GM12878 (cell line): ENCODE measurements around the gene ZC3H7B. TPM values are rescaled to one million over a fixed set of nuclear protein-coding genes. Genes with fewer than 3 reads are reported as not detected.

Experiments used
- ATAC-seq: fragments of 200-7000 bp; cut with Tn5 transposase; 3 replicates; pipeline ENCODE4 v1.9.1; 2020; ENCODE audit warnings: mild to moderate bottlenecking, moderate library complexity
- BruUV-seq: library from RNA; stranded (reverse); fragments of 400-500 nt; replicated peaks from 2 replicates; lab custom pipeline; 2021; lab: Mats Ljungman, UMichigan
- CTCF ChIA-PET: fragments of 300-600 bp; sonication (Branson Sonifier 250); formaldehyde crosslinking; extraction: SDS; loops from one replicate; lab custom pipeline; 2021; ENCODE audit warnings: inconsistent platforms; lab: Yijun Ruan, JAX
- POLR2A ChIA-PET: fragments of 350-600 bp; formaldehyde crosslinking; extraction: SDS; loops from one replicate; lab custom pipeline; 2021; ENCODE audit warnings: inconsistent platforms; lab: Charles Lee
- RAD21 ChIA-PET: fragments of 300-600 bp; sonication (Branson Sonifier 250); formaldehyde crosslinking; loops from one replicate; lab custom pipeline; 2023; ENCODE audit warnings: antibody characterized with exemption; ENCODE audit not compliant: unreplicated experiment; lab: Charles Lee
- SMC1A ChIA-PET: fragments of 300-600 bp; sonication (Branson Sonifier 250); formaldehyde crosslinking; loops from one replicate; lab custom pipeline; 2023; ENCODE audit not compliant: unreplicated experiment, uncharacterized antibody; lab: Charles Lee
- DNase-seq: peaks from one replicate; pipeline ENCODE4 v3.0.0-alpha.2; 2011; ENCODE audit warnings: low read depth, low spot score
- FAIRE-seq: peaks from 3 replicates; lab custom pipeline; 2011; peaks lifted over from hg19 to GRCh38; lab: Jason Lieb, UNC
- H2AFZ ChIP-seq: 2 replicates; pipeline ENCODE4 v1.6.0; 2011; ENCODE audit warnings: low read depth, low read length, control low read depth; ENCODE audit not compliant: control insufficient read depth
- H3K27ac ChIP-seq: 2 replicates; pipeline ENCODE4 v1.5.1; 2011; ENCODE audit warnings: control low read depth; ENCODE audit not compliant: control insufficient read depth, insufficient read depth
- H3K27me3 ChIP-seq, 2 experiments: replicated peaks in 1 of 2; 2 replicates each; pipeline versions ENCODE4 v1.6.0 to v1.6.1; 2011; ENCODE audit warnings: low read length in 1 of 2; ENCODE audit not compliant: control insufficient read depth in 2 of 2, insufficient read depth in 2 of 2
- H3K36me3 ChIP-seq, 2 experiments: 2 replicates each; pipeline ENCODE4 v1.5.1; 2011; ENCODE audit warnings: low read length in 1 of 2; ENCODE audit not compliant: control insufficient read depth in 2 of 2, insufficient read depth in 2 of 2
- H3K4me1 ChIP-seq: 2 replicates; pipeline ENCODE4 v1.6.1; 2011; ENCODE audit warnings: mild to moderate bottlenecking, low read length, moderate library complexity, mixed read lengths; ENCODE audit not compliant: control insufficient read depth, insufficient read depth
- H3K4me2 ChIP-seq: 2 replicates; pipeline ENCODE4 v1.6.0; 2011; ENCODE audit warnings: control low read depth; ENCODE audit not compliant: control insufficient read depth, insufficient read depth
- H3K4me3 ChIP-seq: fragments of 200-600 bp; sonication (generic); 2 replicates; pipeline ENCODE4 v1.5.1; 2016
- H3K79me2 ChIP-seq: 2 replicates; pipeline ENCODE4 v1.6.0; 2011; ENCODE audit warnings: low read length; ENCODE audit not compliant: control insufficient read depth, insufficient read depth
- H3K9ac ChIP-seq: 2 replicates; pipeline ENCODE4 v1.8.0; 2011; ENCODE audit warnings: low read length, control low read depth, mixed read lengths; ENCODE audit not compliant: control insufficient read depth, insufficient read depth
- H3K9me3 ChIP-seq: replicated peaks from 3 replicates; pipeline ENCODE4 v1.5.1; 2011; ENCODE audit warnings: mild to moderate bottlenecking, low read length; ENCODE audit not compliant: control insufficient read depth, insufficient read depth
- H4K20me1 ChIP-seq: 2 replicates; pipeline ENCODE4 v1.6.0; 2011; ENCODE audit not compliant: control insufficient read depth, insufficient read depth
- BHLHE40 ChIP-seq, 2 experiments: fragments of 450-650 bp in 1 of 2; IDR thresholded peaks; 2 replicates each; pipeline ENCODE4 v1.6.1; 2011 to 2017; ENCODE audit warnings: low read depth in 2 of 2, borderline replicate concordance in 1 of 2, improper control_type of control experiment in 1 of 2, low read length in 1 of 2, mild to moderate bottlenecking in 1 of 2
- CBFB ChIP-seq: IDR thresholded peaks from 2 replicates; pipeline ENCODE4 v1.6.1; 2016; ENCODE audit warnings: antibody characterized with exemption, low read depth
- ESRRA ChIP-seq: IDR thresholded peaks from 2 replicates; pipeline ENCODE4 v1.6.1; 2012; ENCODE audit warnings: mild to moderate bottlenecking, low read length, improper control_type of control experiment
- GABPA ChIP-seq: IDR thresholded peaks from 2 replicates; pipeline ENCODE4 v1.6.1; 2014; ENCODE audit warnings: antibody characterized with exemption, low read depth, mild to moderate bottlenecking, inconsistent platforms
- HDAC6 ChIP-seq: fragments of 200-600 bp; sonication (generic); IDR thresholded peaks from one replicate; pipeline ENCODE4 v1.8.0; 2017; ENCODE audit warnings: antibody characterized with exemption; ENCODE audit not compliant: unreplicated experiment
- HSF1 ChIP-seq: fragments of 150-350 bp; IDR thresholded peaks from 2 replicates; pipeline ENCODE4 v1.6.1; 2014; ENCODE audit warnings: mild to moderate bottlenecking, low read depth, low read length
- MTA2 ChIP-seq: fragments of 450-650 bp; IDR thresholded peaks from 2 replicates; pipeline ENCODE4 v1.6.1; 2016; ENCODE audit warnings: low read depth, mild to moderate bottlenecking, moderate library complexity
- RBBP5 ChIP-seq: fragments of 200-600 bp; sonication (generic); conservative IDR thresholded peaks from 2 replicates; pipeline ENCODE4 v1.6.1; 2016
- SMAD5 ChIP-seq: IDR thresholded peaks from 2 replicates; pipeline ENCODE4 v1.6.1; 2016; ENCODE audit warnings: antibody characterized with exemption, low read depth
- SMARCA5 ChIP-seq: fragments of 450-650 bp; IDR thresholded peaks from 2 replicates; pipeline ENCODE4 v1.6.1; 2017; ENCODE audit warnings: mild to moderate bottlenecking
- TBL1XR1 ChIP-seq: IDR thresholded peaks from 2 replicates; pipeline ENCODE4 v1.6.1; 2012; ENCODE audit warnings: low read depth, low read length, improper control_type of control experiment
- TCF3 ChIP-seq: IDR thresholded peaks from 2 replicates; pipeline ENCODE4 v1.6.1; 2012; ENCODE audit warnings: low read depth, mild to moderate bottlenecking, low read length, borderline replicate concordance; ENCODE audit not compliant: insufficient read depth
- ZNF274 ChIP-seq: IDR thresholded peaks from one replicate; pipeline ENCODE4 v1.8.0; 2011; ENCODE audit not compliant: insufficient read length, insufficient read depth
- ZNF622 ChIP-seq: fragments of 450-650 bp; IDR thresholded peaks from 2 replicates; pipeline ENCODE4 v1.6.1; 2017; ENCODE audit warnings: mild to moderate bottlenecking, inconsistent platforms
- WGBS: methylation state at CpG from one replicate; pipeline ENCODE4 v1.1.6; 2016; ENCODE audit warnings: low lambda C conversion rate; ENCODE audit not compliant: insufficient replicate concordance, insufficient coverage; ENCODE audit errors: missing lambda C conversion rate; 5-methylcytosine and 5-hydroxymethylcytosine counted together
- in situ Hi-C: fragments of 300-500 bp; cut with MboI; formaldehyde crosslinking; loops from 9 replicates; pipeline ENCODE4 v1.14.3; 2018; ENCODE audit warnings: mixed read lengths
- intact Hi-C: fragments of 100-400 bp; cut with micrococcal nuclease; formaldehyde crosslinking; loops from one replicate; pipeline ENCODE4 v1.14.2; 2022; ENCODE audit not compliant: unreplicated experiment
- polyA plus RNA-seq, 11 experiments: library from polyadenylated mRNA; depleted of rRNA in 4 of 11; unstranded in 6 of 11; stranded (reverse) in 5 of 11; fragments of >200 nt; fragmentation: Nextera tagmentation in 4 of 11; fragmentation: Illumina TruSeq in 1 of 11; extraction: Ambion mirVana in 4 of 11; extraction: Trizol in 1 of 11; gene quantifications; 1 replicate in 1 of 11; 2 replicates in 10 of 11; pipeline versions ENCODE4 v1.2.1 to v1.2.3, GENCODE V29; 2011 to 2016; ENCODE audit warnings: inconsistent platforms in 2 of 11, missing spikeins in 2 of 11, low read depth in 1 of 11
- total RNA-seq, 4 experiments: library from RNA; depleted of rRNA in 3 of 4; stranded (reverse); fragments of >200 nt in 3 of 4; fragmentation: Illumina TruSeq in 1 of 4; extraction: Trizol in 1 of 4; gene quantifications; 2 replicates each; pipeline versions ENCODE4 v1.2.1 to v1.2.3, GENCODE V29; 2013 to 2021

The ZC3H7B gene
- total and polyA plus RNA-seq, 10 of the 15 experiments (the other 5 are each of a cell fraction or from before 2014, with no cell fraction given) = 0.26 to 52.3 (median 22.4) TPM

GRCh38 chr22:41354979-41355378 is 53.7 kb downstream of the ZC3H7B start:
- BruUV-seq = no TSS peak
- RAD21 ChIA-PET = no interaction called here
- FAIRE-seq = no peak
- no peaks in the 10 kb centered on the region for H4K20me1 ChIP-seq
- TF ChIP-seq TBL1XR1 (no peak), ESRRA (no peak), ZNF274 (no peak), MTA2 (no peak), CBFB (no peak), SMAD5 (no peak), SMARCA5 (no peak), HSF1 (no peak), ZNF622 (no peak), RBBP5 (no peak), TCF3 (no peak), GABPA (no peak), HDAC6 (no peak), BHLHE40 (IDR thresholded peaks at IDR 0.05; ENCODE audit: borderline replicate concordance in 1 of 2, low read depth in 2 of 2, low read length in 1 of 2) (no peak)
- no peak for DNase-seq
- H3K4me1 ChIP-seq = no peaks in the 10 kb centered on the region
- SMC1A ChIA-PET = no interaction called here
- no peak for ATAC-seq
- intact Hi-C loops (no loop called here), in situ Hi-C loops (no loop called here)
- WGBS = 95% methylated on average over 10 of the region's 10 CpGs
- H3K79me2 ChIP-seq = no peaks in the 10 kb centered on the region
- H3K9ac ChIP-seq = no peak overlapping the region
- POLR2A ChIA-PET = no interaction called here
- no peak overlapping the region for H2AFZ ChIP-seq
- peaks cover 17 to 33% of the 10 kb centered on the region in 2 experiments; a peak in 3 of 4 replicates for H3K36me3 ChIP-seq
- H3K4me3 ChIP-seq = no peak overlapping the region
- H3K27ac ChIP-seq = no peak overlapping the region
- H3K9me3 ChIP-seq = no peaks in the 10 kb centered on the region
- H3K27me3 ChIP-seq = no peaks in the 10 kb centered on the region
- no peak overlapping the region for H3K4me2 ChIP-seq
- CTCF ChIA-PET = no interaction called here
